HCT116 (cell line): ENCODE measurements around the gene DAPK1. TPM values are rescaled to one million over a fixed set of nuclear protein-coding genes. Genes with fewer than 3 reads are reported as not detected.

Source experiments
- ATAC-seq: fragments of 200-7000 bp; cut with Tn5 transposase; 2 replicates; pipeline ENCODE4 v1.9.1; 2020; ENCODE audit warnings: mild to moderate bottlenecking, moderate library complexity
- BruUV-seq: library from RNA; stranded (reverse); fragments of 400-500 nt; replicated peaks from 2 replicates; lab custom pipeline; 2021; lab: Mats Ljungman, UMichigan
- CTCF ChIA-PET: fragments of 300-600 bp; sonication (Branson Sonifier 250); formaldehyde crosslinking; loops from one replicate; lab custom pipeline; 2021; ENCODE audit warnings: antibody characterized with exemption; lab: Charles Lee
- POLR2A ChIA-PET: fragments of 300-600, 350-600 bp; sonication (Branson Sonifier 250); formaldehyde crosslinking; loops from one replicate; lab custom pipeline; 2021; ENCODE audit warnings: antibody characterized with exemption; lab: Charles Lee
- RAD21 ChIA-PET, 2 experiments: fragments of 300-600 bp; sonication (Branson Sonifier 250); formaldehyde crosslinking; loops; one replicate each; lab custom pipeline; 2023; ENCODE audit warnings: low total read pairs in 2 of 2; ENCODE audit not compliant: uncharacterized antibody in 2 of 2, unreplicated experiment in 2 of 2, low non-redundant PET in 1 of 2; lab: Charles Lee
- DNase-seq: peaks from one replicate; pipeline ENCODE4 v3.0.0-alpha.2; 2010; ENCODE audit warnings: low read depth, low spot score
- H2AFZ ChIP-seq: fragments of 200-600 bp; shearing (Covaris generic), sonication (generic); 2 replicates; pipeline ENCODE4 v1.6.1; 2017; ENCODE audit warnings: low read depth, mixed run types, mixed read lengths, antibody characterized with exemption, low read length; ENCODE audit not compliant: poor library complexity, severe bottlenecking
- H3K27ac ChIP-seq: 2 replicates; pipeline ENCODE4 v1.5.1; 2012; ENCODE audit warnings: low read depth, low read length
- H3K27me3 ChIP-seq: fragments of 200-600 bp; sonication (generic); 2 replicates; pipeline ENCODE4 v1.6.1; 2016; ENCODE audit warnings: mixed run types, low read length, mixed read lengths; ENCODE audit not compliant: insufficient read depth
- H3K36me3 ChIP-seq, 2 experiments: fragments of 200-500 bp in 1 of 2; fragments of 200-600 bp in 1 of 2; sonication (Bioruptor generic) in 1 of 2; sonication (generic) in 1 of 2; 2 replicates each; pipeline versions ENCODE4 v1.5.1 to v1.6.1; 2014 to 2016; ENCODE audit warnings: low read length in 2 of 2, inconsistent platforms in 1 of 2, mixed read lengths in 1 of 2, mixed run types in 1 of 2; ENCODE audit not compliant: insufficient read depth in 2 of 2, control insufficient read depth in 1 of 2
- H3K4me1 ChIP-seq, 2 experiments: fragments of 200-600 bp in 1 of 2; sonication (generic) in 1 of 2; 2 replicates each; pipeline versions ENCODE4 v1.5.1 to v1.6.1; 2012 to 2017; ENCODE audit warnings: low read length in 2 of 2, inconsistent platforms in 1 of 2, mild to moderate bottlenecking in 1 of 2, mixed read lengths in 1 of 2, mixed run types in 1 of 2, moderate library complexity in 1 of 2; ENCODE audit not compliant: insufficient read depth in 2 of 2, control insufficient read depth in 1 of 2
- H3K4me2 ChIP-seq: fragments of 200-600 bp; sonication (generic); 2 replicates; pipeline ENCODE4 v1.6.1; 2017; ENCODE audit warnings: mixed run types, low read length, mixed read lengths
- H3K4me3 ChIP-seq, 2 experiments: fragments of 200-600 bp in 1 of 2; sonication (generic) in 1 of 2; replicated peaks in 1 of 2; 2 replicates each; pipeline ENCODE4 v1.5.1; 2011 to 2016; ENCODE audit warnings: low read length in 2 of 2, control low read depth in 1 of 2, low read depth in 1 of 2, mild to moderate bottlenecking in 1 of 2, mixed read lengths in 1 of 2, mixed run types in 1 of 2
- H3K79me2 ChIP-seq: fragments of 200-600 bp; sonication (generic); 2 replicates; pipeline ENCODE4 v1.6.1; 2017; ENCODE audit warnings: mild to moderate bottlenecking, mixed run types, low read length, moderate library complexity, mixed read lengths; ENCODE audit not compliant: insufficient read depth
- H3K9ac ChIP-seq: fragments of 200-600 bp; sonication (generic); 2 replicates; pipeline ENCODE4 v1.6.1; 2016; ENCODE audit warnings: low read length, mixed read lengths
- H3K9me2 ChIP-seq: fragments of 200-600 bp; sonication (generic), shearing (Covaris generic); 2 replicates; pipeline ENCODE4 v1.6.1; 2017; ENCODE audit warnings: mixed run types, mild to moderate bottlenecking, moderate library complexity; ENCODE audit not compliant: insufficient read depth
- H3K9me3 ChIP-seq, 2 experiments: fragments of 200-500 bp in 1 of 2; fragments of 200-600 bp in 1 of 2; sonication (Bioruptor generic) in 1 of 2; sonication (generic) in 1 of 2; 2 replicates each; pipeline ENCODE4 v1.6.1; 2014 to 2017; ENCODE audit warnings: low read length in 2 of 2, mixed read lengths in 2 of 2, inconsistent platforms in 1 of 2, low read depth in 1 of 2, mild to moderate bottlenecking in 1 of 2, mixed run types in 1 of 2, moderate library complexity in 1 of 2; ENCODE audit not compliant: control insufficient read depth in 1 of 2, insufficient read depth in 1 of 2
- H4K20me1 ChIP-seq: fragments of 200-600 bp; sonication (generic), shearing (Covaris generic); 2 replicates; pipeline ENCODE4 v1.6.1; 2017; ENCODE audit warnings: mixed run types, mild to moderate bottlenecking, moderate library complexity; ENCODE audit not compliant: insufficient read depth
- CBX3 ChIP-seq: IDR thresholded peaks from 2 replicates; pipeline ENCODE4 v1.6.1; 2012; ENCODE audit warnings: low read depth
- CEBPB ChIP-seq: IDR thresholded peaks from 2 replicates; pipeline ENCODE4 v1.6.1; 2012; ENCODE audit warnings: low read depth
- EGR1 ChIP-seq: IDR thresholded peaks from 2 replicates; pipeline ENCODE4 v1.6.1; 2012; ENCODE audit warnings: low read depth
- EZH2 ChIP-seq: fragments of 200-600 bp; sonication (generic); IDR thresholded peaks from 2 replicates; pipeline ENCODE4 v1.6.1; 2017; ENCODE audit warnings: antibody characterized with exemption, mixed run types
- EZH2phosphoT487 ChIP-seq: fragments of 200-600 bp; IDR thresholded peaks from 2 replicates; pipeline ENCODE4 v1.6.1; 2018; ENCODE audit warnings: antibody characterized with exemption, borderline replicate concordance
- FOSL1 ChIP-seq: IDR thresholded peaks from 2 replicates; pipeline ENCODE4 v1.6.1; 2012; ENCODE audit warnings: low read depth
- JUND ChIP-seq: IDR thresholded peaks from 2 replicates; pipeline ENCODE4 v1.6.1; 2012
- RAD21 ChIP-seq: IDR thresholded peaks from 2 replicates; pipeline ENCODE4 v1.6.1; 2012; ENCODE audit warnings: low read depth, mild to moderate bottlenecking
- SIN3A ChIP-seq: IDR thresholded peaks from 2 replicates; pipeline ENCODE4 v1.6.1; 2012; ENCODE audit warnings: low read depth
- SP1 ChIP-seq: IDR thresholded peaks from 2 replicates; pipeline ENCODE4 v1.6.1; 2012; ENCODE audit warnings: low read depth
- SRF ChIP-seq: IDR thresholded peaks from 2 replicates; pipeline ENCODE4 v1.6.1; 2012; ENCODE audit warnings: low read depth
- TCF7L2 ChIP-seq: IDR thresholded peaks from 2 replicates; pipeline ENCODE4 v1.7.0; 2011; ENCODE audit warnings: borderline replicate concordance, inconsistent platforms; ENCODE audit not compliant: insufficient read depth, insufficient read length; ENCODE audit errors: extremely low read depth
- ZFX ChIP-seq: fragments of 450-650 bp; IDR thresholded peaks from 2 replicates; pipeline ENCODE4 v1.6.1; 2017
- intact Hi-C: fragments of 100-400 bp; cut with micrococcal nuclease; formaldehyde crosslinking; loops from 2 replicates; pipeline ENCODE4 v1.10.0; 2022
- total RNA-seq: library from RNA; stranded (reverse); gene quantifications from one replicate; pipeline ENCODE4 v1.2.1, GENCODE V29; 2021; ENCODE audit not compliant: unreplicated experiment
- TF ChIP-seq, protein P1 (sequence below): IDR thresholded peaks from 2 replicates; pipeline ENCODE4 v1.6.1; 2012
- TF ChIP-seq, protein P2 (sequence below): IDR thresholded peaks from 2 replicates; pipeline ENCODE4 v1.6.1; 2012; ENCODE audit warnings: low read depth

The DAPK1 gene
- total RNA-seq, 1 experiment from 2014 or later: 5.6 TPM

DNA sequence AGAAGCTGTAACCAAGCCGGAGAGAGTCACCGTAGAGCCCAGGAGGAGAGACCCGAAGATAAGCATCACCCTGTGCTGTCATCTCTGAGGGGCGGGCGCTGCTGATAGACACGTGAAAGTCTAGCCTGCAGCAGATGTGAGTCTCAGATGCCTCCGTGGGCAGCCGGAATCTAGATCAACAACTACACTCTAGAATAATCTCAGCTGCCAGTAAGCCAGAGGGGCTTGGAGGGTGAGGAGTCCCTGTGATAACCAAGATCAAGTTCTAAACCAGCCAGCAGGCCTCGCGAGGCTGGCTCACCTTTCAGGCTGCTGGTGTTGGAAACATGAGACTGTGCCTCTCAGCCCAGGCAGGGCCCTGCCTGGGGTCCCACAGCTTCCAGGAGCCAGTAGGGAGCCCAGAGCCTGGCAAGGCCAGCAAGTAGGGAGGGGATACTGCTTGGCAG is 54.1 kb downstream of the DAPK1 start:
- Histone ChIP-seq H3K27me3 (no peaks in the 10 kb centered on the region), H2AFZ (no peak overlapping the region), H3K36me3 (no peaks in the 10 kb centered on the region), H3K4me2 (no peak overlapping the region), H3K79me2 (no peaks in the 10 kb centered on the region), H3K4me3 (no peak overlapping the region), H3K4me1 (peaks cover 0 to 5% of the 10 kb centered on the region in 2 experiments; a peak in 1 of 4 replicates), H4K20me1 (no peaks in the 10 kb centered on the region), H3K9ac (no peak overlapping the region), H3K27ac (no peak overlapping the region), H3K9me3 (no peaks in the 10 kb centered on the region), H3K9me2 (no peaks in the 10 kb centered on the region)
- ATAC-seq: no peak
- CTCF ChIA-PET: no interaction called here
- no peak for DNase-seq
- BruUV-seq: no TSS peak
- RAD21 ChIA-PET: no interaction called here
- POLR2A ChIA-PET: no interaction called here
- intact Hi-C loops: no loop called here
- TF ChIP-seq RAD21 (no peak), EGR1 (no peak), SP1 (no peak), FOSL1 (no peak), TCF7L2 (no peak)

DNA sequence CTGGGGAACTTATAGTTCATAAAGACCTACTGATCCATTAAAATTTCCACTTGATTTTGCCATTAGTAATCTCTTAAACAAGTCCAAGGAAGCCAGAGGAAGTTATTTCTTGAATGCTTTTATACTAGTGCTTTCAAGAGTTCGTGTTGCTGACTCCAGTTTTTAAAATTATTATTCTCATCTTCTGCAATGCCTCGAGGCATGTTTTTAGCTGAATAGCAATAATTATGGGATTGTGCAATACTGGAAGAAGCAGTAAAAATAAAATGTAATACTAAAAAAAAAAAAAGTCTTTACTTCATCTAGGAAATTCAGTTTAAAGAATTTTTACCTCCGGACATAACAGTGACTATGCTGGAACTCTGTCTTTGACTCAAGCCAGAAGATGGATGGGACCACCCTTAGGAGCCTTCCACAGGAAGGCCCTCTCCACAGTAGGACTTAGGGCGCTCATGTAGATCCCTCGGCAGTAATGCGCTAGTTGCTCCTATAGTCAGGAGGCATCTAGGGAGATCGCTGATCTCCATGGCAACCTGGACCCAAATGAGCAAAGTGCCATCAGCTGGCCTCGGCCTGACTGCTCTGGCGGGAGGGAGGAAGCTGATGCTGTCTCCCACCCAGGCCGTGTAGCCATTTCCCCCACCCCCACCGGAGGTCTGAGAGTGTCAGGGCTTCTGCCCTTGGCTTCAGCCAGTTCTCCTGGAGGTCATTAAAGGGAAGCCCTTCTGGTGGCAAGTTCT is 56.7 kb downstream of the DAPK1 start:
- no peaks in the 10 kb centered on the region for H3K27me3 ChIP-seq
- no peaks in the 10 kb centered on the region for H3K9me3 ChIP-seq
- H3K9ac ChIP-seq: no peak overlapping the region
- H3K4me3 ChIP-seq: no peak overlapping the region
- H3K9me2 ChIP-seq: no peaks in the 10 kb centered on the region
- no peaks in the 10 kb centered on the region for H4K20me1 ChIP-seq
- BruUV-seq: no TSS peak
- no peak overlapping the region for H3K27ac ChIP-seq
- TF ChIP-seq SRF: no peak
- no peak for TF ChIP-seq RAD21
- TF ChIP-seq, protein P1, sequence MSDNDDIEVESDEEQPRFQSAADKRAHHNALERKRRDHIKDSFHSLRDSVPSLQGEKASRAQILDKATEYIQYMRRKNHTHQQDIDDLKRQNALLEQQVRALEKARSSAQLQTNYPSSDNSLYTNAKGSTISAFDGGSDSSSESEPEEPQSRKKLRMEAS: no peak
- no peak for TF ChIP-seq JUND
- TF ChIP-seq ZFX: no peak
- no peak for TF ChIP-seq CBX3
- TF ChIP-seq EZH2: no peak
- no peak for TF ChIP-seq SP1
- no peak for TF ChIP-seq SIN3A
- TF ChIP-seq EGR1: no peak
- TF ChIP-seq CEBPB: no peak
- TF ChIP-seq, protein P2, sequence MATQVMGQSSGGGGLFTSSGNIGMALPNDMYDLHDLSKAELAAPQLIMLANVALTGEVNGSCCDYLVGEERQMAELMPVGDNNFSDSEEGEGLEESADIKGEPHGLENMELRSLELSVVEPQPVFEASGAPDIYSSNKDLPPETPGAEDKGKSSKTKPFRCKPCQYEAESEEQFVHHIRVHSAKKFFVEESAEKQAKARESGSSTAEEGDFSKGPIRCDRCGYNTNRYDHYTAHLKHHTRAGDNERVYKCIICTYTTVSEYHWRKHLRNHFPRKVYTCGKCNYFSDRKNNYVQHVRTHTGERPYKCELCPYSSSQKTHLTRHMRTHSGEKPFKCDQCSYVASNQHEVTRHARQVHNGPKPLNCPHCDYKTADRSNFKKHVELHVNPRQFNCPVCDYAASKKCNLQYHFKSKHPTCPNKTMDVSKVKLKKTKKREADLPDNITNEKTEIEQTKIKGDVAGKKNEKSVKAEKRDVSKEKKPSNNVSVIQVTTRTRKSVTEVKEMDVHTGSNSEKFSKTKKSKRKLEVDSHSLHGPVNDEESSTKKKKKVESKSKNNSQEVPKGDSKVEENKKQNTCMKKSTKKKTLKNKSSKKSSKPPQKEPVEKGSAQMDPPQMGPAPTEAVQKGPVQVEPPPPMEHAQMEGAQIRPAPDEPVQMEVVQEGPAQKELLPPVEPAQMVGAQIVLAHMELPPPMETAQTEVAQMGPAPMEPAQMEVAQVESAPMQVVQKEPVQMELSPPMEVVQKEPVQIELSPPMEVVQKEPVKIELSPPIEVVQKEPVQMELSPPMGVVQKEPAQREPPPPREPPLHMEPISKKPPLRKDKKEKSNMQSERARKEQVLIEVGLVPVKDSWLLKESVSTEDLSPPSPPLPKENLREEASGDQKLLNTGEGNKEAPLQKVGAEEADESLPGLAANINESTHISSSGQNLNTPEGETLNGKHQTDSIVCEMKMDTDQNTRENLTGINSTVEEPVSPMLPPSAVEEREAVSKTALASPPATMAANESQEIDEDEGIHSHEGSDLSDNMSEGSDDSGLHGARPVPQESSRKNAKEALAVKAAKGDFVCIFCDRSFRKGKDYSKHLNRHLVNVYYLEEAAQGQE: no peak
- TF ChIP-seq EZH2phosphoT487: no peak
- ATAC-seq (no peak), DNase-seq (no peak)
- RAD21 ChIA-PET: no interaction called here
- no peaks in the 10 kb centered on the region for H3K79me2 ChIP-seq
- no peaks in the 10 kb centered on the region for H3K36me3 ChIP-seq
- no peaks in the 10 kb centered on the region for H3K4me1 ChIP-seq
- no peak overlapping the region for H2AFZ ChIP-seq
- CTCF ChIA-PET: no interaction called here
- intact Hi-C loops: no loop called here
- H3K4me2 ChIP-seq: no peak overlapping the region
- POLR2A ChIA-PET: no interaction called here
